Measurements from ENCODE around the gene EREG.
"Not testable (repeated sequence)": the region's sequence is repeated elsewhere in the genome, so short reads cannot be mapped to it uniquely, and the experiment has no call there.

Gene EREG, protein sequence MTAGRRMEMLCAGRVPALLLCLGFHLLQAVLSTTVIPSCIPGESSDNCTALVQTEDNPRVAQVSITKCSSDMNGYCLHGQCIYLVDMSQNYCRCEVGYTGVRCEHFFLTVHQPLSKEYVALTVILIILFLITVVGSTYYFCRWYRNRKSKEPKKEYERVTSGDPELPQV

DNA sequence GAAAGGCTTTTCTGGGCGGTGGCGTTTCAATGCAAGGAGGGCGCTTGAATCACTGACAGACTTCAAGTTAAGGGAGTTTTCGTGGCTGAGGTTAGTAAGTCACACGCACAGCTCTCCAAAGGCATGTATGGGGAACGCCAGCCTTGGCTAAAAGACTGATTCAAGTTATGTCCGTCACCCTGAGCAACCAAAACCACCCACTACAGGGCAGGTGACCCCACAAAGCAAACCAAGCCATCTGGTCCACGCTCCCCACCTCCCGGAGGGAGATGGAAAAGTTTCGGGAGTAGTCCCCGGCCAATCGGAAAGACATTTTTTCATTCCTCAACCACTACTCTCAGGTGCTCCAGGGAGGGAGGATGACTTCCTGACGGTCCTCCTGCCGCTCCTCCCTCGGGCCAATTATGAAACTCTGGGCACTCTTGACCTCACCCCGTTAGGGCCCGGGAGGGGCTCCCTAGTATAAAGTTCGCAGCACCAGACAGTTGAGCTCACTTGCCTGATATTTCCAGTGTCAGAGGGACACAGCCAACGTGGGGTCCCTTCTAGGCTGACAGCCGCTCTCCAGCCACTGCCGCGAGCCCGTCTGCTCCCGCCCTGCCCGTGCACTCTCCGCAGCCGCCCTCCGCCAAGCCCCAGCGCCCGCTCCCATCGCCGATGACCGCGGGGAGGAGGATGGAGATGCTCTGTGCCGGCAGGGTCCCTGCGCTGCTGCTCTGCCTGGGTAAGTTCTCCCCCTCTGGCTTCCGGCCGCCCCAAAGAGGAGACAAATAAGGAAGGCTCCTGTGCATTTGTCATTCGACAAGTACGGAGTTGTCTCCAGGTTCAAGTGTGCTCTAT is at the start of gene EREG:
TSS of gene EREG (plus strand) at position 494 of the 840 bp plus-strand sequence. CDS start at position 658, 164 bp downstream.
- FAIRE-seq, result no peak

DNA sequence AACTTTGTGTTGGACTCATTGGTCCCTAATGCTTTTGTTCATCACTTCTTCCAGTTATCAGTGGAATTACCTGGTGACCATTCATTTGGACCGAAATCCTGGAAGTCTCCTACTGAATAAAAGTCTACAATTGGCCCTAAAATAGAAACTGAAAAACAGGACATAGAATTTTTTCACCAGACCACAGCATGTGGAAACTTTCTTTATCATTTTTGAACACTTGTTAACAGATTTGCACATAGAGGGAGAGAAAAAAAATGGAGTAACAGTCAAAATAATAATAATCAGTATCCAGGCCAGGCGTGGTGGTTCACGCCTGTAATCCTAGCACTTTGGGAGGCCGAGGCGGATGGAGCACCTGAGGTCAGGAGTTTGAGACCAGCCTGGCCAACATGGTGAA is 49.6 kb upstream of the EREG start:
- no peak for FAIRE-seq

DNA sequence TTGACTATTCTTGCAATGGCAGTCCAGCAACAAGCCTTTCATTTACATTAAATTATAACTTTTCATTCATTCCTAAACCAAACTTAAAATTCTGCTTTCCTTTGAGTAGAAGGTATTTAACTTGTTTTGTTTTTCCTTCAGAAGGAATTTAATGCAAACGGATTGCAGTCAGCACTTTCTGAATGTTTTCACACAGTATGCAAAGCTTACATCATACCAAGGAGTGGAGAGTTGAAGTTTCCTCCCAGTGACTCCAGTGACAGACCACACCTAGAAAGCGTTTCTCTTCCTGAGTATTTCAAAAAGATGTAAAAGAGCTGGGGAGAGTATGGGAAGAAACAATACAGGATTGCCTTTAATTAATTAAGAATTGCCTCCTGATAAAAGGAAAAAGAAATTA is 48.5 kb upstream of the EREG start:
- no peak for FAIRE-seq

DNA sequence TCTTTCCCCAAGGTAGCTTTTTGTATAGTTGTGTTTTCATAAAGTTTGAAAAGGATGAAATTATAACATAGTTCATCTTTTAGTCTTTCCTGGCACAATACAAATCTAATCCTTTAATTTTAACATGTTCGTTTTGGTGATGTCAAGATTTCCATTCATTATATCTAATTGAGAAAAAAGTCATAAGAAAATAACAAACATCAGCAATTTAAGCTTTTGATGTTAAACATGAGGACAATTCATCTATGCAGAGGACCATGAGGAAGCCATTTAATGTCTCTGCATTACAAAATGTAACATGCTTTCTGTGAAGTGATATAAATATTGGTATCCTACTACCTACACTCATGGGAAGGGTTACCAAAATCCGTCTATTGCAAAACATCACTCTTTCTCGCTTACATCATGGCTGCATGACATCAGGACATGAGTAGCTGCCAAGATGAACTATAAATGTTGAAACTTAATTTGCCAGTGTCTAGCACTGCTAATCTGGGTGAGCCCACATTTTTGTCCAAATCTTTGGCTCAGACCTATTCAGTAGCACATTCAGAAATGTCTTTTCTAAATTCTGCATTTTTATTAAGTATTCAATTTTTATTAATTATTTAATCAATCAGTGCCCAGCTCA is 47.2 kb upstream of the EREG start:
- no peak for FAIRE-seq

DNA sequence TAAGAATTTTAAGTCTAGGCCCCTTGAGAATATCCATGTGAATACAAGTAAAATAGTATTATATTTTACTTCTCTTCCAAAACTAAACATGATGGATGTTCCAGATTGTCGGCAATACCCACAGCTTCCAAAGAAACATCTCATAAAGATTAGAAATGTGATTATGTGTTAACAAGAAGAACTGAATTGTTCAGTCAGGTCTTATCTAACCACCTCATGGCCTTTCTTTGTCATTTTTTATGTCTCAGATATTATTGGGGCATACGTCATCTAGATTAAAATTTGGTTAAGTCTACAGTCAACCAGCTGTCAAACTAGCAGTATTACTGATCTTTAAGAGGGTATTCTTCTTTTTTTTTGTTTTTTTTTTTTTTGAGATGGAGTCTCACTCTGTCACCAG is 46.7 kb upstream of the EREG start:
- FAIRE-seq, result no peak

DNA sequence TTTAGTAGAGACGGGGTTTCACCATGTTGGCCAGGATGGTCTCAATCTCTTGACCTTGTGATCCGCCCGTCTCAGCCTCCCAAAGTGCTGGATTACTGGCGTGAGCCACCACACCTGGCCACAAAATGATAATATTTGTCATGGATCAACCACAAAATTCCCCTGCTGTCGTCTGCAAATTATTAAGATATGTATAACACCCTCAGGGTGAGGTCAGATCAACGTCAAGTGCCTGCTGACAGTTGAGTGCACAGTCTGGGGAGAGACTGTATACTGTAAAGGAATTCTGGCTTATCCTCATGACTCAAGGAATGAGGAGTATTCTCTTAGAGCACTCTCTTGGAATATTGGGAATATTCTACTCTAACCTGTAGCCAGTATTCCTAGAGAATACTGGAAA is 45.5 kb upstream of the EREG start:
- no peak for FAIRE-seq

DNA sequence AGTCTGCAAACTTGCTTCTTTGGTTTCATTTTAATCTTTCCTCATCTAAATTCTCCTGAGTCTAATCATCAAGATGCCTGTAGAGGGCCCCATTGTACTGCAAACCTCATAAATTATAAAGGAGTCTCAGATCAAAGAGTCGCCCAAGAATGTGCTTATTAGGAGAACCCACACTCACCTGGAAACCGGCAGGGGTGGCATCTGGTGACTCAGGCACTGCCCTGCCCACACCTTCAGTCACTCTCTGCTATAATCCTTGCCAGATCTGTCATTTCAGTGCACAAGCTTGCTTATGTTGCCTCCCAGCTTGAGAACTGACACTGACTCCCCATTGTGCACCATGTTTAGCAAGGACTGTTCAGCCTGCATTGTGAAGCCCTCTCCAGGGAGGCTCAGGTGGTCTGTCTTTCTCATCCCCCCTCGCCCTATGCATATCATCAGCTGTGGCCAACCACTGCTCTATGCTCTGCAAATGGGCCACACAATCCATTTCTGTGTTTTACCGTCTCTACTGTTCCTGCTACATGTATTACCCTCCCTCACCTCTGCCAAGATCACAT is 44.3 kb upstream of the EREG start:
- FAIRE-seq, result no peak

DNA sequence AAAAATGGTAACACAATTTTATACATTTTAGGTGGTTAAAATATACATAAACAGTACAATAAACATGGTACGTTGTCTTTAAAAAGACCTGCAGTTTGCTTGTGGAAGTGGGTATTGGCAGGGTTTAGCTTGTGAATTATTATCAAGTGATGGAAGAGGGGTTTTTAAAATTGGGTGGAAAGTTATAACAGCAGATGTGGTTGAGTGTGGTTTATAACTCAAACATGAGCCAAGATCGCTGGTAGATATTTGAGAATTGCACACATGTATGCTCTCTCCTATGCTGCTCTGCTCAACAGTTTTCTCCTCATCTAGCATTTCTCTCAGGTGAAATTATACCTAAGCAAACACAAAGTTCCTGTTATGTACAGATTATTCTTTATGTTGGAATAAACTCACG is 42.6 kb upstream of the EREG start:
- FAIRE-seq, result no peak

DNA sequence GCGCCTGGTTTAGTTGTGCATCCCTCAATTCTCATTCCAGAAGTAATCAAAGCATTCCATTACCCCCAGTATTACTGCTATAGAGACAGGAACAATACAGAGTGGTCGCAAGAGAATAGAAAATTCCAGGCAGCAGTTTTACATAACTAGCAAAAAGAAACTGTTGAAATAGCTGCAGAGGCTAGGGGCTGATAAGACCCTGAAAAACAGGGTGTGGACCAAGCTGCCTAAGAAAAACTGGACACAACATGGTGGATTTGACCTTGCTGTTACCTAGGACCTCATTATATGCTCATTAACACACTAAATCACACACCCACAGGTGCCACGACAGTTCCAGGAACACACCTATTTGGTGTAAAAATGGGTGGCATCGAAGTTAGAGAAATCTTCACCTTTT is 41.3 kb upstream of the EREG start:
- FAIRE-seq, result no peak

DNA sequence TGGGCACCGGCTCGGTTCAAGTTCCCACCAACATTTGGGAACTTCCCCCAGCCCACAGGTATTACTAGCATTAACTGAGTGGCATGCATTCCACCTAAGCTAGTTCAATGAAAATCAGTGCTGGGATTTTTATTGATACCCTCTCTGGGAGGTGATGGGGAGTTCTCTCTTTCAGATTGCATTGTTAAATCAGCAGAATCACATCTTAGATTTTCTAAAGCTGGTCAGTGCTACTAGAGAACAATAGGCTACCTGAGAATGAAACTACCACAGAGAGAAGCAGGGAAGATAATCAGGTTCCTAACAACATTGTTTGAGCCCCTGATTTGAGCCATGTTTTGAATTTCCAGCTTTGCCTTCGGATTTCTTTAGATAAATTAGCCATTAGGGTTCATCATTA is 40.7 kb upstream of the EREG start:
- no peak for FAIRE-seq

DNA sequence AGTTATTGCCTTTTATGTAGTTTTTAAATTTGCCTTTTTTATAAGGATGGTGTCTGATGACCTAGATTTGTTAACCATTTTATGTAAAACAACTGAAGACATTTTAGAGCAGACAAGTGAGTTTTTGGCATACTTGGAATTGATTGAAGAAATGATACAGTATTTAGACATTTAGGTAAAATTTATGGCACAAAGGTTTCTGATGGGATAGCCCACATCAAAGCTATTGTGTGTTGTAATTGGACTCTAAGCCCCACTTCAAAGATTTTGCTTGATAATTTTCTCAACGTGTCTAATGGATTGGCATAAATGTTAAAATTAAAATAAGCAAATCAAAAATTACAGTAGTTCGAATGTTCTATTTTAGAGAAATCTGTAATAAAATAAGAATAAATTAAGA is 39.1 kb upstream of the EREG start:
- FAIRE-seq, result peak; percentile 66

DNA sequence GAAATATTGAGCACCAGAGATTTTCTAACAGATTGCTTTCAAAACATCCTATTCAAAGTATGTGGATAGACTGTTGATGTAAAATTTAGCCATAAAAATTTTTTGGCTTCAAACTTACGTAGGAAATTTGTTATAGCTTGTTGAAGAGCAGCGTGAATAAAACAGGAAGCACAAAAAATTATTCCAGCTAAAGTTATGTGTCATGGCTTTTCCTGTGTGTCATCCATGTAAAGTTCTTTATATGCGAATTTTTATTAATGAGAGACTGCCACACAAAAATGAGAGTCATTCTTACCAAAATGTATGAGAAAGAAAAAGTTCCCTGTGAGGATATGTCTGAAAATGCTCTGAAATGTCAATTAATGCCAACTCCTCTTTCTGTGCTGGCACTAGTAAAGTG is 37.2 kb upstream of the EREG start:
- FAIRE-seq, result no peak

DNA sequence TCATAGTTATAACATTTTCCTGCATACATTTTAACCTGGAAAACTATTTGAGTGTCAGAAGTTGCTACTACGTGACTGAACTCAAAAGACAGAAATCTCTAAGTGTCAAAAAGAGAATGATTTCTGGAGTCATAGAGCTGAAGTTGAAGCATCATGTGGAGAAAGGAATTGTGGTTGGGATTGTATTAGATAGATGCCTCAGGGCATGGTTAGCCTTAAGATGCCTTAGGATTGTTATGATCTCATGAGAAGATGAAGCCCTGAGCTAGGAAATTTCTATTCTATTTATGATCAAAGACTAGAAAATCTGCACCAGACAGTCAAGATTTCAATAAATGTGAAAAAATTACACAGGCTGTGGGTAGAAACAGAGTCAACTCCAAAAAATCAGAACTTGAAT is 36.4 kb upstream of the EREG start:
- FAIRE-seq, result no peak

DNA sequence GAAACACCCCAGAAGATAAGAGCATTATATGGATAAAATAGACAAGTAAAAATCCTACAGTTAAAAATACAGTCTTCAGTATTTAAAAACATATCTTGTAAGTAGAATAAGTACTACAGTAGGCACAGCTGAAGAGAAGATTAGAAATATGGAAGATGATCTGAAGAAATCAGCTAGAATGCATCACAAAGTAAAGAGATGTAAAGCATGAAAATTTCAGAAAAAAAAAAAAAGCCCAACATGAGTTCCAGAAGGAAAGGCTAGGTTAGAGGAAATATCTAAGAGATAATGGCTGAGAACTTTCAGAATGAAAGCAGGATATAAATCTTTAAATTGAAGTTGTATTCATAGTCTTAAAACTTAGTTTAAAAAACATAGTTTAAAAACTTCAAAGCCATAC is 35.6 kb upstream of the EREG start:
- FAIRE-seq, result no peak

DNA sequence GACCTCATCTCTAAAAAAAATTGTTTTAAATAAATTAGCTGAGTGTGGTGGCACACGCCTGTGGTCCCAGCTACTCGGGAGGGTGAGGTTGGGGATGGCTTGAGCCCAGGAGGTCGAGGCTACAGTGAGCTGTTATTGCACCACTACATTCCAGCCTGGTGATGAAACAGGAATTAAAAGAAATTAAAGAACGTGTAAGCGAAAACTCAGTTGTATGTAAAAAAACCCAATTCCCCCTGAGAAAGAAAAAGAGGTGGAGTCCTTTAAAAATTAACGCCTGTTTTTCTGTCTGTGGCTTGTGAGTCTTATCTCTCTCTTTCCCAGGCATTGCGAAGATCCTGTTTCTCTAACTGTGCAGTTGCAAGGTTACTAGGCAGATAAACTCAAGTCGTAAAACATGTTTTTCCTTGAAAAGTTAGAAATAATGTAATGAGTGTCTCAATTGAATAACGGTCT is 34.6 kb upstream of the EREG start:
- no peak for FAIRE-seq

DNA sequence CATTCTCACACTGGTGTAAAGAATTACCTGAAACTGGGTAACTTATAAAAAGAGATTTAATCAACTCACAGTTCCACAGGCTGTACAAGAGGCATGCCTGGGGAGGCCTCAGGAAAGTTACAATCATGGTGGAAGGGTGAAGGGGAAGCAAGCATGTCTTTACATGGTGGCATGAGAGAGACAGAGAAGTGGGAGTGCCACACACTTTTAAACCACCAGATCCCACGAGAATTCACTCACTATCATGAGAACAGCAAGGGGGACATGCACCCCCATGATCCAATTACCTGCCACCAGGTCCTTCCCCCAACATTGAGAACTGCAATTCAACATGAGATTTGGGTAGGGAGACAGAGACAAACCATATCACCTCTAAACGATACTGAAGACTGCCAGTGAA is 33.7 kb upstream of the EREG start:
- no peak for FAIRE-seq

DNA sequence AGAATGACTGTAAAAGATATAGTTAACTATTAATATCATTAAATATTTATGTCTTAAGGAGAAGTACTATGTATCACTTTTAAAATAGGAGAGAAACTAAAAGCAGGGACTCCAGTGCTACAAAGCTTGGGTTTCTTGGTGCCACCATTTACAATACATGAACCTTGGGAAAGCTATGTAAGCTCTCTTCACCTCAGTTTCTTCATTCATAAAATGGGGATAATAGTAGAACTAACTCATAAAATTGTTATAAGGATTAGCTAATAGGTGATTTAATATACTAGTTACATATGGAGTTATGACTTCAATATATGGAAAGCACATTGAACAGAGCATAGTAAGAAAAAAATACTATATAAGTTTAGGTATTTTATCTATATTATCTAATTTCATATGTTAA is 33.0 kb upstream of the EREG start:
- no peak for FAIRE-seq

DNA sequence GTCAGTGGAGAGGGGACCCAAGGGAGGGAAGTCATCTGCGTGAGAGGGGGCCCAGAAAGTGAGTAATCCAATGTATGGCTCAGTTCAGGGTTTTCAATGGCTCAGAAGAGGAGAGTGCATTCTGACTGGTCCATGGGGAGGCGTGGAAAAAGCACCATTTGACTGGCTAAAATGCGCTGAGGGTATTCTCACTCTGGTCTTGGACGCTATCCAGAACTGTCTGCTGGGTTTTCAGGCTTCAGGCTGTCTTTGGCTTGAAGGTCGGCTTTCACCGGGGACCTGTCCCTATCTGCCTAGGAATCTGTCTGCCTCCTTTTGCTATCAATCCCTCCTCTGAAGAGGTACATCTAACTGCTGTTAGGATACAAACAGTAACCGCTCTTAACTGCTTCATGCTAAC is 30.3 kb upstream of the EREG start:
- FAIRE-seq, result no peak

DNA sequence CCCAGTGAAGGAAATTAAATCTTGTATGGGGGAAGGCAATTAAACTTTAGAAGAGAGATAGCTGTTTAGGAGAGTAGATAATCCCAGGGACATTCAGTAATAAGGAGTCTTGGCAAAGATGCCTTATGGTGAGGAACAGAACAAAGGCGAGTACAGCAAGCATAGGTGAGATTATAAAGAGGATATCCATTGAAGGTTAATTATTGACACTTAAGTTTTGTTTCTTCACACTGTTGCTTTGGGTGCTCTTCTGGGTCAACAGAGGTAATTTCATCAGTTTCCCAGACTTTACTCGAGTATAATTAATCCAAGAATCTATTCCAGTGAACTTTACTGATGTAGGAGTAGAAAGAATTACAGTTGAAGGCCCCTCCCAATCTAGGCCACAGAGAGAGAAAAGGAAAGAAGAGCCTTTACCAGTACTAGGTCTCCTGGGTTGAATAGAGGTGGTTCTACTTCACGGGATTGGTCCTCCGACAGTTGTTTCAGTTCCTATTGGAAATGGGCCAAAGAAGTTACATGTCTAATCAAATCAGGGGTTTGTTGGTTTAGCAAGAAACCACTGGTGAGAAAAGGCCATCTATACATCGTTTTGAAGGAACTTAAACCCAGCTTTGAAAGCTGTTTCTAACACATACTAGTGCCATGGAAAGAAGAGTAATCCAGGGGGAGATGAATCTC is 29.5 kb upstream of the EREG start:
- FAIRE-seq, result no peak

DNA sequence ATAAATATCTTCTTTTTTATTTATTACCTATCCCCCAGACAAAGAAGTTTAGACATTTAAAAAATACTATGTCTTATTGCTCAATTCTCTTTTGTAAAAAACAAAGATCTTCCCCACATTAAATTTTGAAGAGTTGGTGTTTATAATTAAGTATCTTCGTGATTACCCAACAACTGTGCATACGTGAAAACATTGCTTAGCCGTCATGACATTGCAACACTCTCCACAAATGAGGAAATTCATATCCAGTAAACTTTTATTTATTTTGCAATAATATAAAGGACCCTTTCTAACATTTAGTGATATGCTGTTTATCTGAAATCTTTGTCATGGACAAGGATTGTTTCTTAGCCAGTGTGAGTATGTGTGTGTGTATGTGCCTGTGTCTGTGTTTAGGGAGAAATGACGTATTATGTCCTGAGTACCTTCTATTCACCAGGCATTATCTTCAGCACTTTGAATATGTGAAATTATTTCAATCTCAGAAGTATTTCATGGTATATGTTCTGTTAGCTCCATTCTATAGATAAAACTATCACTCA is 26.1 kb upstream of the EREG start:
- no peak for FAIRE-seq

DNA sequence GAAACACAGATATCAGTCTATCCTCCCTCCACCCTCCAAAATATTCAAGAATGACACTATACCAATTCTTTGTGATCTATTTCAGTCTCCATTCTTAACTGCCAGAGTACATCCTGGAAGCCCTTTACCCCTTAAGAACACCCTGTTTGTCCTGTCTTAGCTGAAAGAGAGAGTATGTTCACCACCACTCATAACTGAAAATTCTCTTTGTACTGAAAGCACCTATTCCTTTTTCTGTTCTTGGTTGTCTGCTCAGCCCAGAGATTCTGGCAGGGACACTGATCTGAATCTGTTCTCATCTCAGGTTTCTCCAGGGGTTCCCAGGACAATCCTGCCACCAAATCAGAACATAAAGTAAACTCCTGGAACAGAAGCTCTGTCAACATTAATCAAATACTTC is 25.4 kb upstream of the EREG start:
- no peak for FAIRE-seq

DNA sequence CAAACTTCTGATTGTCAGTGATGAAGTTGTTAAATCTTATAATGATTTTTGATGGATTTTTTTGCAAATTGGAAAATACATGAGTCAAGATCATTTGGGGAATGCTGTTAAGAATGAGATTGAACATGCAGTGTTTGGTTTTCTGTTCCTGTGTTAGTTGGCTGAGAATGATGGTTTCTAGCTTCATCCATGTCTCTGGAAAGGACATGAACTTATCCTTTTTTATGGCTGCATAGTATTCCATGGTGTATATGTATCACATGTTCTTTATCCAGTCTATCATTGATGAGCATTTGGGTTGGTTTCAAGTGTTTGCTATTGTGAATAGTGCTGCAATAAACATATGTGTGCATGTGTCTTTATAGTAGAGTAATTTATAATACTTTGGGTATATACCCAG is 24.5 kb upstream of the EREG start:
- FAIRE-seq, result not testable (repeated sequence)

DNA sequence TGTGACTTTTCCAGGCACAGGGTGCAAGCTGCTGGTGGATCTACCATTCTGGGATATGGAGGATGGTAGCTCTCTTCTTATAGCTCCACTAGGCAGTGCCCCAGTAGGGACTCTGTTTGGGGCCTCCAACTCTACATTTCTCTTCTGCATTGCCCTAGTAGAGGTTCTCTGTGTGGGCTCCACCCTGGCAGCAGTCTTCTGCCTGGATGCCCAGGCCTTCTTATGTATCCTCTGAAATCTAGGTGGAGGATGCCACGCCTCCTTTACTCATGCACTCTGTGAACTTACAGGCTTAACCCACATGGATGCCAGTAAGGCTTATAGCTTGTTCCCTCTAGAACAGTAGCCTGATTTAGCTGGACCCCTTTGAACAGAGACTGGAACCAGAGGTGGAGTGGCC is 20.9 kb upstream of the EREG start:
- no peak for FAIRE-seq
